Urothelium cell line (cell line): ENCODE data around the gene ELF5.

ENCODE experiments used
- DNase-seq: peaks from one replicate; pipeline ENCODE4 v3.0.0; 2011; ENCODE audit warnings: low spot score, mixed read lengths
- FAIRE-seq: peaks from 2 replicates; lab custom pipeline; 2011; peaks lifted over from hg19 to GRCh38; lab: Jason Lieb, UNC

The ELF5 gene

GRCh38 chr11:34493926-34494595 lies 19.5 kb downstream of the ELF5 start:
- no peak for FAIRE-seq

GRCh38 chr11:34493468-34493867 lies 20.1 kb downstream of the ELF5 start:
- FAIRE-seq (no peak), DNase-seq (no peak)

More at GRCh38 chr11:34493926-34494595, 19.5 kb downstream of the ELF5 start:
- DNase-seq, result no peak

- DNase-seq (peak; percentile 51), FAIRE-seq (no peak)
Observed at GRCh38 chr11:34492806-34493414, 20.7 kb downstream of the ELF5 start.

- no peak for FAIRE-seq
- no peak for DNase-seq
Observed at GRCh38 chr11:34490304-34490703, 23.3 kb downstream of the ELF5 start.

DNA sequence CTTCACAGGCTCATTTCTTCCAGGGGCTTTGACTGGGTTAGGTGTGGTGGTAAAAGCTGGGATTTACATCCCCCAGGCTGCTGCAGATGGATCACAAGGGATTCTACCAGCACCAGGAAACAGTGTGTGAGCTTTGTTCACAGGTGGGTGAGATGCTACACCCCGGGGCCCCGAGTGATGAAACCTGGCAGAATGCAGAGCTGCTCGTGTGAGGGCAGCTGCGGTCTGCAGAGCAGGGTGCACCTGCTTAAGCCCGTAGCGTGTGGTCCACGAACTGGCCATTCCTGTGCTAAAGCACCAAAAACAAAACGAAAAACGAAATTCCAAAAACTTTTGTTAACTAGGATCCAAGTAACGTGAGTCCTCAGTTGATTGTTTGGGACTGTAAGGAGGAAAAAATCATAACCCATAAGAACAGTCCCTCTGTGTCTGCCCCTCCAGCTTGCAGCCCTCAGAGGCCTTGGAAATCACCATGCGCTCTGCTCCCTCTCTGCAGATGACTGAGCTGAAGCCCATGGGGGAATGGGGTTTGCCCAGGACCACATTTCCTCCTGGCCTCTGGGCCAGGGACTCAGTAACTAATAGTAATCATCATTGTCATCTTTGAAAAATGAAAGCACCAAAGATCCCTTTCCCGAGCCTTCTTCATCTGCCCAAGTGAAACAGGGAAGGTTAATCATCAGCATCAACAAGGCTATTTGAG lies 24.6 kb downstream of the ELF5 start:
- FAIRE-seq (no peak), DNase-seq (no peak)

- FAIRE-seq, result no peak
- no peak for DNase-seq
Observed at GRCh38 chr11:34487430-34487829, 26.2 kb downstream of the ELF5 start.

DNA sequence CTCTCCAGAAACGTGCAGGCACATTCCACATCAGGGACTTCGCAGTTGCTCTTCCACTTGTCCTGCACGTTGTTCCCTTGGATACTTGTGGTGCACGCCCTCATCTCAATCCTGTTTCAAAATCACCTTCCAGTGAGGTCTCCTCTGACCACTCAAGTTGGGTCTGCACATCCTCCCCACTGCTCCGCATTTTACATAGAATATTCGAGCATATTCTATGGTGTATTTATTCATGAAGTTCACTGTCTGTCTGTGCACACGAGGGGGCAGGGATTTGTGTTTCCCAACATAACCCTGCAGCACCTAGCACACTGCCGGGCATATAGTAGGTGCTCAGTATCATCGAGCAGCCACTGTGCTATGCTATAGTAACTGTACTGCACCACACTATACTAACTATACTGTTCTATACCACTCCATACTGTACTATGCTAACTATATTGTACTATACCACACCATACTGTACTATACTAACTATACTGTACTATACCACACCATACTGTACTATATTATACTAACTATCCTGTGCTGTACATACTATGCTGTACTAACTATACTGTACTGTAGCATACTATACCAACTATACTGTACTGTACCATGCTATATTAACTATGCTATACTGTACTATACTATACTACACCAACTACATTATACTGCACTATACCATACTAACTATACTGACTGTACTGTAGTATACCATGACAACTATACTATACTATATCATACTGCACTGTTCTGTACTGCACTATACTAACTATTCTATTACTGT lies 30.3 kb downstream of the ELF5 start:
- FAIRE-seq, result peak; percentile 17

GRCh38 chr11:34481307-34481706 lies 32.3 kb downstream of the ELF5 start:
- FAIRE-seq (no peak), DNase-seq (no peak)

More for the DNA sequence above, 30.3 kb downstream of the ELF5 start:
- DNase-seq, result no peak

DNA sequence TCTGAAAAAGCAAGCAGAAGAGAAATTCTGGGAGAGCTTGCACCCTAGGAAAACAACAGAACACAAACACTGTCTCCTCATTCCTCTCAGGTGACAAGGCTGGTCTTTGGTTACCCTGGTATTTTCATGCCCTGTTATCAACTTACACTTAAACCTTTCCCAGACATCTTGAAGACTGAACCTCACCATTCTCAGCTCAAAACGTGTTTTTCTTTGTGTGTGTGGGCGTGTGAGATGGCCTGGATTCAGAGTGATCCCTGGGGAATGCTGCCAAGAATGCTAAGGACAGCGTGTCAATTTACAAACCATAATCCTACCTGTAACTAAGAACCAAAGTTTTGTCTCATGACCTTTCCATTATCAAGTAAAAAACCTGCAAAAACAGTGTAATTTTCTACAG lies 33.3 kb downstream of the ELF5 start:
- FAIRE-seq (no peak), DNase-seq (peak; percentile 22)

DNA sequence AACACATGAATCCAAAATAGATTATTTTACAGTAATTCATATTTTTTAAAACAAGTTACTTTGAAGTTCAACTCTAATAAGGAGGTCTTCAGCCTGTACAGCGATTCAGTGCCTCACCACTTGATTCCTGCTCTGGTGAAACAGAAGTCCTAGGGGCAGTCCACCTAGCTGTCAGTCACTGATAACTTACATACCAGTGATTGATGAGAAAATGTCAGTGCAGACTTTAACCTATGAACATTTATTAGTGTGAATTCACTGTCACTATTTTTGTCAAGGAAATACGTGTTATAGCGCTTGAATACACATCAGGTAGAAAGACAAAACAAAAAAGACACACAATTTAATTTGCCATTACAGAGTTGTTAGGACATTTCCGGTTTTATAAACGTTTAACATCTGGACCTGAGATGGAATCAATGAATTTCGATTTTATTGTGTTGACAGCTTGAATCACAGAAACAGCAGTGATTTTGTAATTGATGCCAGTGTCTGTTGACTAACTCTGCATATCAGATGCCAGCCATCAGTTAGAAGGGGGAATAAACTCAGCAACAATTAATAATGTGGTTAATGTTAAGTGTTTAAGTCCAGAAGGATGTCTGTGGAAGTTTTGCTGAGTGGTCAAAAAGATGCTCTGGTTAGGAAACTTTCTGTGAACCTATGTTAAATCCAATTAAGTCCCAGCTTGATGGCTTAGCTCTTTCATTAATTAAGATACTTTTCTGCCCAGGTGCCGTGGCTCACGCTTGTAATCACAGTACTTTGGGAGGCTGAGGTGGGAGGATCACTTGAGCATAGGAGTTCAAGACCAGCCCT lies 34.5 kb downstream of the ELF5 start:
- DNase-seq (no peak), FAIRE-seq (no peak)

- FAIRE-seq, result no peak
Observed at GRCh38 chr11:34476849-34477248, 36.7 kb downstream of the ELF5 start.

DNA sequence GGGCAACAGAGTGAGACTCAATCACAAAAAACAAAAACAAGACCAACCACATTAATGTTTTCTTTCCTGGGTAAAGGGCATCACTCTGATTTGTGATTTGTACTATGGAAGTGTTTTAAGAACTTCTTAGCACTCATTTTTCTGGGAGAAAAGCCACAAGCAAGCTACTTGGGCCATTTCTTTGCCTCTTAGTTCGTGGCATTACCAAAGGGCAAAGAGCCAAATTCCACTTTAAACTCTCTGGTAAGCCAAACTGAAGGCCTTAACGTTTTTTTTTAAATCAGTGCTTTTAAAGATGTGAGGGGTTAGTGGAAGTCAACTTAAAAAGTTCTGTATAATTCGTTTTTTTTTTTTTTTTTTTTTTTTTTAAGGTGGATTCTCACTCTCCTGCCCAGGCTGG lies 37.9 kb downstream of the ELF5 start:
- DNase-seq (no peak), FAIRE-seq (no peak)

More at GRCh38 chr11:34476849-34477248, 36.7 kb downstream of the ELF5 start:
- DNase-seq, result no peak

GRCh38 chr11:34473603-34474169 lies 39.9 kb downstream of the ELF5 start:
- FAIRE-seq, result no peak
- no peak for DNase-seq

GRCh38 chr11:34468209-34468841 lies 45.3 kb downstream of the ELF5 start:
- no peak for FAIRE-seq

DNA sequence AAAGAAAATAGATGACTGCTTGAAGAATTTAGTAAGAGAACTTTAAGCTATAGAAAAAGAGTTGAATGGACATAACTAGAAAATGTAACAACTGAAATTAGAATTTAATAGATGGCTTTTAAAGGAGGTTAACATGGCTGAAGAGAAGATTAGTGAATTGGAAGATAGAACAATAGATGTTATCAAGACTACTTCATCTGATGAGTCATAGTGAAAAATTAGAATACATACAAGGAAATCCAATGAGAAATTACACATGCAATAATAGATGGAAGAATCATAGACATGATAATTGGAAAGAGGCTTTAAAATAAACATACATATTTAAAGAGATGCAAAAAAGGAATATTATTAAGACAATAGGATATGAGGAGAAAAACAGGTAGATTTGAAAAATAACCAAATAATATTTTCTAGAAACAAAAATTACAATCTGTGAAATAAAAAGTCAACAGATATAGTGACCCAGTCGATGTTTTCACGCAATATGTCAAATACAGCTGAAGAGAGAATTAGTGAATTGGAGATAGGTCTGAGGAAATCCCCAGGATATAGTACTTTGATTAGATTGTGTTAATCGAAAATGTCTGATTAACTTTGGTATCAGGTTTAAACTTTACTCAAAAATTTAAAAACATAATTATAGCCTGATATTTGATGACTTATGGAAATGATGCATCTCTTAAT lies 46.6 kb downstream of the ELF5 start:
- no peak for DNase-seq
- FAIRE-seq, result no peak

More at GRCh38 chr11:34468209-34468841, 45.3 kb downstream of the ELF5 start:
- peak; percentile 16 for DNase-seq

DNA sequence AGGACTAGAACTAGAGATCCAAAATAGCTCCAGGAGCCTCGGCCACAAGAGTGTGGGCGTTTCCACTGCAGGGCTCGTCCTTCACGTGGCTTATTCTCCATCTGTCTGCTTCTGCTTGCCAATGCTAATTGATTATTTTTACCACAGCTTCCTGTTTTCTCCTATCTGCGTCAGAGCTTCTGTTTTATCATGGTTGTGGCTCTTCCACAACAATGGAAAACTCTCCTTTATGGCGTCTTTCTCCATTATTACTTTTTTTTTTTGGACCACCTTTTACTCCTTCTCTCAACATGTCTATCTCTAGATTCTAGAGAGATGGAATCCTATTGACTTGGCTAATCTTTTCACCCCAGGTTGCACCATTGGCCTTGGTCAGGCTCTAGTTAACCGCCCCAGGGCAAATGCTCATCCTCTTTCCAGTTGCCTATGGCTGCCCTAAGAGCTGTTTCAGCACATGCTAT lies 49.0 kb downstream of the ELF5 start:
- FAIRE-seq, result no peak
- DNase-seq, result no peak

DNA sequence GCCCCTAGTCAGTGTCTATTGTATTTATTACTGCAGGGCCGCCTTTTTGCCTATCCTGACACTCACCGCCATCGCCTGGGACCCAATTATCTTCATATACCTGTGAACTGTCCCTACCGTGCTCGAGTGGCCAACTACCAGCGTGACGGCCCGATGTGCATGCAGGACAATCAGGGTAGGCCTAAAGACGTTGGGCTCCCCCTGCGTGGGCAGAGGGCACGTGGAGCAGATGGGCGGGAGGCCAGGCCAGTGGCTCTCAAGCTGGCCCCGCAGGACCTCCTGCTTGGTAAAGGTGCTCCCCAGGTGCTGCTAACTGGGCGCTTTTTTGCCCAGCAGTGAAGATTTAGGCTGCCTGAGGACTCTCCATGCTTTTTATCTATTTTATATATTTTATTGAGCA lies 52.4 kb downstream of the ELF5 start:
- DNase-seq (no peak), FAIRE-seq (no peak)

- no peak for FAIRE-seq
- DNase-seq, result no peak
Observed at GRCh38 chr11:34460278-34460677, 53.3 kb downstream of the ELF5 start.
